GM21423 (cell line): ENCODE data around the gene TMEM215.
"Not testable (repeated sequence)": the region's sequence is repeated elsewhere in the genome, so short reads cannot be mapped to it uniquely, and the experiment has no call there.

Experiments used
- ATAC-seq: cut with Tn5 transposase; IDR thresholded peaks from one replicate; pipeline ENCODE4 v1.9.1; 2021; ENCODE audit warnings: mild to moderate bottlenecking, moderate library complexity; ENCODE audit not compliant: unreplicated experiment

Gene TMEM215

DNA sequence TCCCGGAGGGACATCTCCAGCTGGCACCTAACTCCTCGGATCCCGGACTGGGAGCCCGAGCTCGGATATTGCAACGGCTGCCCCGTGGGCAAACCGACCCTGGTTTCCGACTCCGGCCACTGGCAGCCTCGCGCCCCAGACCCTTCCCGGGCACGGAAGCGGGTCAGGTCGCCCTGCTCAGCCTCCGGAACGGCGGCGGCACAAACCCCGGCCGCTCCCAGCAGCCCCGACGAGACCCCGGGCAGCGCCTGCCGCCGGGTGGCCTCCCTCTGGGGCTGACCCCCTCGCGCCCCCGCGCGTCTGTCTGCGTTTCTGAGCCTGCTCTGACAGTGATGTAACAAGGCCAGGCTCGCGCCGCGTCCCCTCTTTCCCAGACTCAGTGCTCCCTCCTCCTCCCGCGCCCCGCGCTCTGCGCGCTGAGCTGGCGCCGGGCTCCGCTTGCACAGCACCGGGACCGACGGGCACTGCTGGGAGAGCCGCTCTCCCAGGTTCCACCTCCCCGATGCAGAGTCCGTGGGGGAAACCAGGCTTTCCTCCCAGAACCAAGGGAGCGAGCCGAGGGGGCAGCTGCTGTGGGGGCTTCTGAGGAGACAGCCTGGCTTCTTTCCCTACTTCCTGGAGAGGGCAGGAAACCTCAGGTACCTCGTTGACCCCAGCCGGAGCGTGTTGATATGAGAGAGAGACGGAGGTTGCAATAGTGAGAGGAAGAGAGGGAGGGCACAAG, at the start of gene TMEM215:
Gene TMEM215 (plus strand): TSS at position 373 of the 724 bp plus-strand sequence. CDS start 644 bp downstream, outside the sequence.
- no peak for ATAC-seq

GRCh38 chr9:32735476-32735875, 47.9 kb upstream of the TMEM215 start:
- no peak for ATAC-seq

DNA sequence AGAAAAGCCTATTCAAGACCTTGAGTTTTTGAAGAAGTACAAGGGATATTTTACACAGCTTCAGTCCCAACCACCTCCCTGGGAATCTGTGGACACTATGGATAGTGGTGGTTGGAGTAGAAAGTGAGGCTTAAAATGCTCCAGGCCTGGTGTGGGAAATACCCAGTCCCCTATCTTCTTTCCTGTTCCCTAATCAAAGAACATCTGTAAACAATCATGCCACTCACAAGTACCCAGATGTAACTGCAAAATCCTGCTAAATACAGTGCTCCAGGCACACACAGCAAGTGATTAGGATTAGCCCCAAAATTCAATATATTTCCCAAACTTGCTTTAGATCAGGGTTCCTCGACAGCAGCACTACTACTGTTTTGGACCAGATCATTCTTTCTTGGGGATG, 46.0 kb upstream of the TMEM215 start:
- ATAC-seq = no peak

DNA sequence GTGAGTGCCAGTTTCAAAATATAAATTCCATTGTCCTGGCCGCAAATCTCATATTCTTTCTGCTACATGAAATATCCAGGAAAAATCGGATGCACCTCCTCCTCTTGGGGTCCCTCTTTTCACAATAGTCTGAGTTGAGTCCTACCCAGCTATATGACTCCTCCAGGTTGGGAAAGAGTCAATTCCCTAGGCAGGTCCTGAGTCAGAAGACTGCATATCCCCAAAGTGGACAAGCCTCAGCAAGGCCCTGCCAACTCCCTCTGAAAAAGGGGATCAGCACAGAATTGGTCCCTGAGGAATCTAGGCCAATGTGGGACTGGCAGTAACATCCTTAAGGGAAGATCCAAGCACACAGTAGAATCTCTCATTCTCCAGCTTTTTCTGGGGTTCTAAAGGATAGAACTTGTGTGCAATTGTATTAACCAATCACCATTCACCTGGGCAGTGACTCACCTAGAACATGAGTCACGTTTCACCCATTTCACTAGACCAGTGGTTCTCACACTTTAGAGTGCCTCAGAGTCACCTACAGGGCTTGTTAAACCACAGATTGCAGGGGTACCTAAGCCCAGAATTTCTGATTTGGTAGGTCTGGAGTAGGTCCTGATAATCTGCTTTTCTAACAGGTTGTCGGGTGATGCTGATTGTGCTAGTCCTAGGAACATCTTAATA, 44.7 kb upstream of the TMEM215 start:
- no peak for ATAC-seq

GRCh38 chr9:32741706-32742105, 41.6 kb upstream of the TMEM215 start:
- no peak for ATAC-seq

- no peak for ATAC-seq
Measured at GRCh38 chr9:32742296-32742695, 41.0 kb upstream of the TMEM215 start.

GRCh38 chr9:32748013-32748412, 35.3 kb upstream of the TMEM215 start:
- no peak for ATAC-seq

DNA sequence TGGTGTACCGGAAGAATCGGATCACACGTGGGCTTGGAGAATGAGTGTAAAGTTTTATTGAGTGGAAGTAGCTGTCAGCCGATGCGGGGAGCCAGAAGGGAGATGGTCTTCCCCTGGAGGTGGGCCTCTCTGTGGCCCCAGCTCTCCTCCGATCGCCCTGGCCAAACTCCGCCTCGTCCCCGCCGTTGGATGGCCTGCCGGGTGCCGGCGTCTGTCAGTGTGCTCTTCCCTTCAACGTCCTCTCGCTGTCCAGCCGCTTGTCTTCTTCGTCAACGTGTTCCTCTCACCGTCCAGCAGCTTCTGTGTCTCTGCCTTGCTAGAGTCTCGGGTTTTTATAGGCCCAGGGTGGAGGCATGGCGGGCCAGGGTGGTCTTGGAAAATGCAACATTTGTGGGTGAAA, 27.6 kb upstream of the TMEM215 start:
- no peak for ATAC-seq

GRCh38 chr9:32764139-32764538, 19.2 kb upstream of the TMEM215 start:
- no peak for ATAC-seq

DNA sequence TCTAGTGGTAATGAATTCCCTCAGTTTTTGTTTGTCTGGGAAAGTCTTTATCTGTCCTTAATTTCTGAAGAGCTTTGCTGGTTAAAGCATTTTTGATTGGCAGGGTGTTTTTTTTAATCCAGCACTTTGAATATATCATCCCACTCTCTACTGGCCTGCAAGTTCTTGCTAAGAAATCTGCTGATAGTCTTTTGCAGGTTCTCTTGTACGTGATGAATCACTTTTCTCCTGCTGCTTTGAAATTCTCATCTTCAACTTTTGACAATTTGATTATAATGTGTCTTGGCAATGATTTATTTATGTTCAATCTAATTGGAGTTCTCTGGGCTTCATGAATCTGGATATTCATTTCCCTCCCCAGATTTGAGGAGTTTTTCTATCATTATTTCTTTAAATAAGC, 8.1 kb upstream of the TMEM215 start:
- ATAC-seq = no peak

- ATAC-seq = no peak
Measured at GRCh38 chr9:32776201-32776600, 7.1 kb upstream of the TMEM215 start.

- ATAC-seq = no peak
Measured at GRCh38 chr9:32782476-32783167, 718 bp upstream of the TMEM215 start.

DNA sequence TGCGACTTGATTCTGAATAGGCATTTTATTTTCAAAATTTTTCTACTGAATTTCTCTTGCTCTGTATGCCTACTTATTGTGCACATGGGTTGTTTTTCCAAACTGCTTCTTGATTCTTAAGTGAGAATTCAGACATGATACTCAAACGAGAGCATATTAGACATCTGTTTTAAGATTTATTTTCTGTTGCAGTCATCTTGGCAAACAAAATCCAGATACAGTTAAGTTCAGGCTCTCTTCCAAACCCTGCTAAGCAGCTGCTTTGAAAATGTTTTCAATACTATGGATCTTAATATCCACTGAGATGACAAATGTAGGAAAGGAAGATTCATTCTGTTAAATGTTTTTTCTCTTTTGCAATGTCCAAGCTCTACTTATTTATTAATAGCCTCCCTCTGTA, 4.5 kb downstream of the TMEM215 start:
- ATAC-seq = no peak

GRCh38 chr9:32796015-32796414, 12.7 kb downstream of the TMEM215 start:
- not testable (repeated sequence) for ATAC-seq

DNA sequence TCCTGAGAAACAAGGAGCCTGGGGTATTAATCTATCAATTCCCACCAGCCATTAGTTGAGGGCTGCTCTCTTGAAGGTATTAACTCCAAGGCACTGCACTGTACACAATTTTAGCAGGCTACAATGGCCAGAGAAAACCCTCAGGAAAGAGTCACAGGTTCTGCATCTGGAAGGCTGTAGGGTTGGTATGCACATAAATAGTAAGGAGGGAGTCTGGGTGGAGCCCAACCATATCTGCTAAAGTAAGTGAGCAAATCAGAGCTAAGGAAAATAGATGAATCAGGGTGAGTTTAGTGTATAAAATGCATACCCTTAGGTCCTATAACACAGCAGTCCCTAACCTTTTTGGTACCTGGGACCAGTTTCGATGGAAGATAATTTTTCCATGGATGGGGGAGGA, 18.2 kb downstream of the TMEM215 start:
- ATAC-seq = no peak

GRCh38 chr9:32807217-32807616, 23.9 kb downstream of the TMEM215 start:
- ATAC-seq = no peak

DNA sequence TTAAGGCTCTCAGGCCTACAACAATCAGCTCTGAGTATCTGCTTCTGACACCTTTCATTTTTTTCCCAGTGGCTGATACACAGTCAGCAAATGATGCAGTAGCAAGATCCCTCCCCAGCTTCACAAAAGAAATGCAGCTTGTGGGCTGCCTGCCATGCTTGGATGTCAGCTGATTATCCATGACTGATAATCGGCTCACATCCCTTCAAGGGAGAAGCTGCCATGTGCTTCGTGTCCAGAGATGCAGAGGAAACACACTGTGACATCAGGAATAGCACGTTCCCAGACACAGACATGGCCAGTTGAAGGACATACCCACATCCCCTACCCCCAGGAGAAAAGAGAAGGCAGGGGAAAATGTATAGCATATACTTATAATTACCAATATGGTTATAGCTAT, 27.9 kb downstream of the TMEM215 start:
- ATAC-seq = no peak

DNA sequence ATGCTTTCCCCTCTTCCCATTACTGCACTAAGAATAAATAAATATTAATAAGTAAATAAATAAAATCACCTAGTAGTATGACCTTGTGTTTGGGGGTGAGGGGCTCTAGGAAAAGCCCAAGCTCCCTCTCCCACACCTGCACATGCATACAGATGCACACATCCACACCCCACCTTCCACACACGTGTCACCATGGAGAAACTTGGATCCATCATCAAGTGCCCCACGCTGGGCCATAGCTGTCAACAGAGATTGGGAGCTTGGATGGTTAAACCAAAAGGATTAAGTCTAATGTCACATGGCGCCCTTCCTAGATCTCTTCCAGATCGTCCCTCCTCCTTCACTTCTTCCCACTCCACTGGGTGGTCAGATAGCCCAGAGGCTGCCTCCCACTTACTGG, 37.0 kb downstream of the TMEM215 start:
- ATAC-seq = no peak

GRCh38 chr9:32823101-32823500, 39.8 kb downstream of the TMEM215 start:
- no peak for ATAC-seq

DNA sequence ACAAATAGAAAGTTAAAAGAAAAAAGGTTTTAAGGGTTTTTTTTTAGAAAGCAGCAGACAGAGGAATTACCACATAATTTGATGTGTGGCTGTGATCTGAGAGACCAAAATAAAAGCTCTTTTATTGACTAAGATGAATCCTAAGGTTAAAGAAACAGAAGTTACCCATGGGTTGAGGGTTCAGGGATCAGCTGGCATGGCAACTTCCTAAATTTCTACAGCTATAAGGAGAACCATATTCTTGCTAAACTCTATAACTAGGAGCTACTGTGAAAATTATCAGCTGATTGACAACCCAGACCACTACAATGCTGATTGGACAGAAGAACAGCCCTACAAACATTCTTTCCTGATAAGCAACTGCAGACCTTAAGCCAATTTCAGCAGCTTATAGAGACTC, 40.2 kb downstream of the TMEM215 start:
- no peak for ATAC-seq

DNA sequence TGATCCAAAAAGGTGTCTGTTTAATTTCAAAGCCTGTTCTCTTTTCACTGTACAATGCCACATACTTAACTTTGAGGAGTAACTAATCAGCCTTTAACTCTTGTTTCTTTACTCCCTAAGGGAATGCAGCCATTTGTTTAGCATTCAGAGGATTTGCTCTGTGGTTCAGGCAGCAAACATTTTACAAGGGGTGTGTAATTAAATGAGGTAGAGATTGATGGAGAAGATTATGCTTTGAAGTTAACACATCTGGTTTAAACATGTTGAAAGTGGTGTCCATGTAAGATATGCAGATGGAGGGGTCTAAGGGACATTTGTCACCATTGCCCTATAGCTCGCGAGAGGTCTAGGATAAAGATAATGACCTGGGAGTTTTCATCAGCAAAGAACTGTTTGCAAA, 41.9 kb downstream of the TMEM215 start:
- ATAC-seq = no peak

- ATAC-seq = no peak
Measured at GRCh38 chr9:32828861-32829260, 45.5 kb downstream of the TMEM215 start.
